ENCODE measurements around the gene MSRB3.

Gene MSRB3

DNA sequence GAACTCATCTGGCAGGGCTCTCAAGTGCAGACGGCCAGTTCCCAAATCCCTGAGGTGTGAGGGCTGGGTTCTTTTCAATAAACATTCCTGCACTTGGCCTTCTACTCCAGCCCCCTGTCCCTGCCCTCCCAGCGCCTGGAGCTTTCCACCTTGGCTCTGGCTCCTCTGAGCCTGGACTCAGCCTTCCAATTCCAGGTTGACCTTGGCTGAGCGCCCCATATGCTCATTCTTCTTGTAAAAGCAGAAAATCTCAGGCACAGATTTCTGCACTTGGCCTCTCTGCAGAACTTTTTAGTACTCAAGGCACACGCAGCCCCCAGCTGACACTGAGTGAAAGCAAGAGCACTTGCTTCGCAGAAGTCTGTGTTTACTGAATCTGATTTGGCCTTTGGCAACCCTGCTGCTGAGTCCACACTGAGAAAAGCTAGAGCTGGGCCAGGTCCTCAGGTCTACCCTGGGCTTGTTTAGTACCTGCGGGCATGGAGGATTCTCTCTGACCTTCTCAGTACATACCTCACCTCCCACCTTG, 222.7 kb downstream of the MSRB3 start:
- DNase-seq: no peak

DNA sequence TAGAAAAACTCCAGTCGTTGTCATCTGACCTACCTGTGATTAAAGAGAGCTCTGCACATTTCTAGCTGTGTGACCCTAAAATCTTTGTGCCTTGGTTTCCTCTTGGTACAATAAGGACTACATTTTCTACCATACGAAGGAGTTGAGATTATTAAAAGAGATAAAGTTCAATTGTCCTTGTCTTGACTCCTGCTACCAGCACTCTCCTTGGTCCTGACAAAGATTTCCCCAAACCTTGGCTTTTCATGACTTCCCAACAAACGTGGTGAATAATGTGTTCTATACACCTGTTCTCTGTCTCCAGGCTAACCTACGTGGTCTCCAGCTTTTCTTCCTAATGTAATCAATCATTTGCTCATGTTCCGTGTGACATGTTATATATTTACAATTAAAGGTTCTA, 223.5 kb downstream of the MSRB3 start:
- DNase-seq: no peak

DNA sequence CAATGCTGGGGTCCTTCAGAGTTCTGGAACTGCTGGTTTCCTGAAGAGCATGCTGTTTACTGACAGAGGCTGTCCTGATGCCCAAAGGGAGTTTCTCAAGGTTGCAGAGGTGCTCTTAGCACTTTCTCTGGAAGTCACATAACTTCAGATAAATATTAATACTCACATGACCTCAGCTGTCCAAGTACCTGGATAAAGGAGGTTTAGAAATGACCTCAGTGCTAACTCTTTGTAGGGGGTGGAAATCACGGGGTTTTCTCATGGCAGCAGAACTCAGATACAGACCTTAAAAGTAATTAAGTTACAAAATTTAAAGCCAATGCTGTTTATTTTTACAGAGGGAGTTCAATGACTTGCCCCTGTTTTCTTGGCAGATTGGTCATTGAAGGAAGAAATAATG, 225.9 kb downstream of the MSRB3 start:
- DNase-seq: no peak

DNA sequence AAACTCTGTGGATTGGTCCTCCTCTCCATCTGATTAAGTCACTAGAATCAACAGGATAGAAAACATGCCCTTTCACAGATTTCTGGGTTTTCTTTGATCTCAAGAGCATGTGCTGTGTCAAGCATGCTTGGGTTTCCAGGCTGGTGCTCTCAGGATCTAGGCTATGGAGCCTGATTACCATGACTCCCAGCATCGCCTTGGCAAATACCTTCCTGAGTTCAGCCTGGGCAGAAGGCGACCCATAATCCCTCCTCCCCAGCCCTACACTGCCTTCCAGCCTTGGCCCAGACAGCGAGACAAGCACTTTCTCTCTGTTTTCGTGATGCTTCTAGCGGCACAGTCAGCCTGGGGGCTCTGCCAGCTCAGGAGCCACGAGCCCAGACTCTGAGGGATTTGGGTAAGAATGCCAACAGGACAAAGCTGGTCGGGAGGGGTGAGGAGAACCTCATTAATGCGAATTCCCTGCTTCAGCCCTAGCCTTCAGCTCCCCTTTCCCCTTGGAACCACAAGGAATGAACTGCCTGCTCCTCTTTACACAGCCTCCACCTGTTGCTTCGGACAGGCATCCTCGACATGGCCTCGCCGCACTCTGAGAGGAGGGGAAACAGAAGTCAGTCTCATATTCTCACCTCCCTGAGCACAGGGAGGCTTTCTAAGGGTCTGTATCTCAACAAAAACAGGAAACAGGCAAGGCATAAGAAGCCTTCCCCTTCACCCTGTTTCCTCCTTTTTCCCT, 227.1 kb downstream of the MSRB3 start:
- DNase-seq: no peak

DNA sequence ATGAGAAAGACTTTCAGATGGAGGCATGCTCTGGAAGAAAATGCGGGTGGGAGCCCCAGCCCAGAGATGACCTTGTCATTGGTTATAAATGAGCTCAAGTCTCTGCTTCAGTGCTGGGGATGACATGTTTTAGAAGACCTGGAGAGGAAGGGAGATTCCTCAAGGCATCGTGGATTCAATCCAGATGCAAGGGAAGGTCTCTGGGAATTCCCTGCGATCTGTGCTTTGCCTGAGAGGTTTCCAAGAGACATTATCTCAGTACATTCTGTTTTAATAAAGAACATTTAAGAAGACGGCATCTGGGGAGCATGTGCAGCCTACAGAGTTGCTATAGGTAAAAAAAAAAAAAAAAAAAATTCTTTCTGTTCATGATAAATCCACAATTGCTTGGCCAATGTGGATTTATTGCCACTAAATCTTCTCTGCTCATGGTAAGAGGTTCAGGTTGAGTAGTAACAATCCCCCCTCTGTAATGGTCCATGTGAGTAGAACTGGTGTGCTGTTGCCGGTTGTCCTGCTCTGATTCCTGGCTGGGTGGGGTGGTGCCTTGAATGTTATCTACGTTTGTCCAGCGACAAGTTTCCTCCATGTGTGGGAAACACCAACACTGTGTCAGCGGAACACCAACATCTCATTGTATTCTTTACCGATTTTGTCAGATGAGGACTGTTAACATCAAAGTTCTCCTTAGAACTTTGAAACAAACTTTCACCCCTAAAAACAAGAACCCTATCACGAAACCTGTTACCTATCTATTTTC, 230.0 kb downstream of the MSRB3 start:
- DNase-seq: no peak

DNA sequence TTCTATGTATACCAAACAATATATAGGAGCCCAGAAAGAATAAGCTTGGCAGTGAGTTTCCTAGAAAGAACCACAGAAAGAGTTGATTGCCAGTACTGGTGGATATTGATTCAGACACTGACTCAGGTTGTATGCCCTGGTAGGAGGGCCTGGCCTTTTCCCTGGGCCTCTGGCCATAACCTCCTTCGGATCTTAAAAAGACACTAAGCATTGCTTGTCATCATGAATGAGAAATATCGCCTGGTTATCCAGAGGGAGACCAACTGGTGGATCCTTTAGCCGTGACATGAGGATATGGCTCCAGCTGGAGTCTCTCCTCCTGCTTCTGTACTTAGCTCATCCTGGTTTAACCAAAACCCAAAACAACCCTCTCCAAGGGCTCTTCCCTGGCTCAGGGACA, 231.5 kb downstream of the MSRB3 start:
- DNase-seq: no peak

DNA sequence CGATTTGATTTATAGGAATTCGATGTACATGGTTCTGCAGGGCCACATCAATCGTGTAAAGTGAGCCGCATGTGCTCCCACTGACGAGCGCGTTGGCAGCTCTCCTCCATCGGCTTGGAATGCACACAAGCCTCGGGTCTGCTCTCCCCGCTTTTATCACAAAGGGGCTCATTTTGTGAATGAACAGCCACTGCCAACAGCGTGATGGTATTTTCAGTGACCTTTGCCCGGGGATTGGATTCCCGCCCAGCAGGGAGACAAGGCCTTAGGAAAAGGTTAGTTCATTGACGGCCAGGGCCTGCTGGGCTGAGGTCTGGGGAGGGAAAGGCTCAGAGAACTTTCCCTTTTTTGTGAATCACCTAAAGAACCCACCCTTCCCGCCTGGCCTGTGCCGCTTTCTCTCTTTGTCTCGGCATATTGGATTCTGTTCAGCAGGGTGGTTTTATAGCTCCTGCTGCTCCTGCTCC, 232.1 kb downstream of the MSRB3 start:
- DNase-seq: no peak

DNA sequence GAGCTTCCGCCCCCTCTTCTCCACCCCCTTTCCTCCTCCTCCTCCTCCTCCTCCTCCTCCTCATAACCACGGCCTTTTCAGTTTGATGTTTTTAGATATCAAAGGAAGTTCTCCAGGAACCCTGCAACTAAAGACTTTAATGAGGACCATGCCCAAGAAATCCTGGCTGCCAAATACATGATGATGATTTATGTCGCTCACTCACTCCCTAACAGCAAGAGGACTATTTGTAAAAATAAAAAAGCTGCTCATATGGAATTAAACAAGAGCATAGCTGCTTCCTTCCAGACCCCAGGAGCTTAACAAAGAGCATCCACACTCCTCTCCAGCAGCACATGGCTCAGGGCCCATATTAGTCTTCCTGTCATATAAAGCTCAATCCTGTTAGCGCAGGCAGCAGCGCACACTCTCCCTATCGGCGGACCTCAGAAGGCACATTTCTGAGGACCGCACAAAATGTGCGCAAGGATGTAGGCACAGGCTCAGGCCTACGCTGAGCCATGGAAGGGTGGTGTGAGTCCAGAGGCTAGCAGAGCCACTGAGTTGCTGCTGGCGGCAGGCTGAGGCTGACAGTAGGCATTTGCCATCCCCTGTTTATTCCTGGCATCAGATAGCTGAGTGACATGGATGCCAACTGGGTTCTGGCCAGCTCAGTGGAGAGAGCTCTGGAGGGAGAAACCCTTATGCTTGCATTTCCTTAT, 232.8 kb downstream of the MSRB3 start:
- DNase-seq: no peak

DNA sequence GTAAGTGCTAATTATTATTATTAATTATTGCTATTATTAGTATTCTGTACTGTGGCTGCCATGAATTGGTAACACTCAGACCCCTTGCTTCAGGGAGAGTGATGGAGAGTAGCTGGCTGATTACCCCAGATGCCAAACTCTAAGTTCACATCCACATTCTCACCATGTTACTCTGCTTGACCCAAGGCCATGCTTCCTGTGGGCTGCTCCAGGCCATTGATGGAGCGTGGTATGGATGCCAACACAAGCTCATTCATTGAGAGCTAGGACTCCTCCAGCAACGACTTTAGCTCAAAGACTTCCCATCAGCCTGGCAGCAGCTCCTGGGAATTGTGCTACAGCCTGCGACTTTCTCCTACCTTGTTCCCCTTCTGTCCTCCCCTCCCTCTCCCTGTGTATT, 233.4 kb downstream of the MSRB3 start:
- DNase-seq: no peak

Measured in activated naive CD4-positive, alpha-beta T cell (primary cell).